ENCODE results near the gene SERPINB7. TPM values are rescaled to one million over a fixed set of nuclear protein-coding genes. Genes with fewer than 3 reads are reported as not detected.

SERPINB7 gene
- total RNA-seq, 4 donors from 2014 or later = not detected

DNA sequence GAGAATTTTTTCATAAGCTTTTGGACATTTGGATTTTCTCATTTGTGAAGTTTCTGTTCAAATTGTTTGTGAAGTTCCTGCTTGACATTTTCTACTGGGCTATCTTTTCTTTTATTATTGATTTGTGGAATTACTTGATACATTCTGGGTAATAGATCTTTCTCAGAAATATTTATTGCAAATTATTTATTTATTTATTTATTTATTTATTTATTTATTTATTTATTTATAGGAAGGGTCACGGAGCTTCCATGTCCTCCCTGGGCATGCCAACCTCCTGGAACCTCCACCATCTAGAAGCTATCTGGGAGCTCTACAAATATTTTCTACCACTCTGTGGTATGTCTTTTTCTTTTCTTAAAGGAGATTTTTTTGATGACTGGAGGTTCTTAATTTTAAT is 25.7 kb upstream of the SERPINB7 start:
- no peak for TF ChIP-seq CTCF (IDR thresholded peaks at IDR 0.05; ENCODE audit: low read depth)

- no peak for TF ChIP-seq CTCF (IDR thresholded peaks at IDR 0.05; ENCODE audit: low read depth)
Observed at GRCh38 chr18:63752636-63753035, 22.6 kb upstream of the SERPINB7 start.

DNA sequence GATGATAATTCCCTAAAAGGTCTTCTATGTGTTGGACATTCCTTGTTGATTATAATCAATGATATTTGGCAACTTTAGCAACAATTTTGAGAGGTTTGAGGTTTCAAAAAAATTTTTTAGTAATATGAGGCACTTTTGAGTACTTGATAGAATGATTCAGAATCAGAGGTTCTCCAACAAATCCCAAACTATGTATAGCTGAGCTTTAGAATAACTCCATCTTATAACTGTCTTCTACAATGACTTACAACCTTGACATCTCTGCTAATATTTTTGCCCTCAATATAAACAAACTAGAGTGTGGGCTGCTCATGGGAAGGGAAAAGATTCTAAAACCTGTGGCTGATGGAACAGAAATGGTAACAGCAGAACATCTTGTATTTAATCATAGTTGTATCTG is 21.5 kb upstream of the SERPINB7 start:
- no peak for TF ChIP-seq CTCF (IDR thresholded peaks at IDR 0.05; ENCODE audit: low read depth)

DNA sequence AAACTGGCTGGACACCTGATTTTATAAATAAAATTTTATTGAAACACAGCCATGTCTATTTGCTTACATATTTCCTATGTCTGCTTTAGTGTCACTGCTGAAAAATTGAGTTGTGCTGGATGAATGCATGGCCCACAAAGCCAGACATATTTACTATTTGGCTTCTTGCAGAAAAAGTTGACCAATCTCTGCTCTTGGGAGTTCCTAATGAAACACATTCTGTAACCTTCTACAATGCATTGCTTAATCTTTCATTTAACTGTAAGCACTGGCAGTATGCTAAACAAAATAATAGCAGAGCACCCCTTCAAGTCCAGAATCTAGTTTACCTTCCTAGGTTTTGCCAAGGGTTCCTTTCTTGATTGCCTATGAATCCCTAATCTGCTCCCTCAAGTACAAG is 17.7 kb upstream of the SERPINB7 start:
- no peak for TF ChIP-seq CTCF (IDR thresholded peaks at IDR 0.05; ENCODE audit: low read depth)

- TF ChIP-seq CTCF (IDR thresholded peaks at IDR 0.05; ENCODE audit: low read depth) = no peak
Observed at GRCh38 chr18:63758615-63759240, 16.5 kb upstream of the SERPINB7 start.

DNA sequence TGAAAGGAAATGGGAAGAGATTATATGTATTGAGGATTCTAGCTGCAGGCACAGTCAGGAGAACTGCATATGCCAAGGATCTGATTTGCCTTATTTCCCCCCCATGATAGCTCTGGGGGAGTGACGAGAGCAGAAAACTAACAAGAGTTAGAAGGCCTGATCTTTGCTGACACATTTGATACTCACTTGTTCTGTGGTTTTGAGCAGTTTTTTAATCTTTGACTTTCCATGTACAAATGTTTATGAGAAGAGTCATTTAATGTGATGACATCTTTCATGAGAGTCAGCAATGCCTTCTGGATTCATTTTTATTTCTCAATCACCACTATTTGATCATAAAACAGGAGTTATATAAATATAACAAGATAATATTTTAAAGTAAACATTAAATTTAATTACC is 12.7 kb upstream of the SERPINB7 start:
- TF ChIP-seq CTCF (IDR thresholded peaks at IDR 0.05; ENCODE audit: low read depth) = no peak

GRCh38 chr18:63763831-63764600 is 11.2 kb upstream of the SERPINB7 start:
- no peak for TF ChIP-seq CTCF (IDR thresholded peaks at IDR 0.05; ENCODE audit: low read depth)
